HepG2 (cell line): ENCODE data around the gene ANKRD42. TPM values are rescaled to one million over a fixed set of nuclear protein-coding genes. Genes with fewer than 3 reads are reported as not detected.

Experiments
- CSRNP2 ChIP-seq: sonication (generic); formaldehyde crosslinking; conservative IDR thresholded peaks from 2 replicates; pipeline ENCODE4 v1.8.0; 2022; ENCODE audit warnings: low read depth, missing genetic modification reagents
- ELF3 ChIP-seq: IDR thresholded peaks from 2 replicates; pipeline ENCODE4 v1.6.1; 2016; ENCODE audit warnings: missing genetic modification reagents, missing compliant biosample characterization
- FOXK1 ChIP-seq: sonication (generic); formaldehyde crosslinking; IDR thresholded peaks from 2 replicates; pipeline ENCODE4 v1.4.0; 2020; ENCODE audit warnings: low read depth, missing genetic modification reagents, borderline replicate concordance
- KDM4B ChIP-seq: sonication (generic); formaldehyde crosslinking; IDR thresholded peaks from 2 replicates; pipeline ENCODE4 v1.4.0; 2020; ENCODE audit warnings: missing genetic modification reagents
- MTA1 ChIP-seq: sonication (generic); formaldehyde crosslinking; IDR thresholded peaks from 2 replicates; pipeline ENCODE4 v1.4.0; 2020; ENCODE audit warnings: missing genetic modification reagents, mild to moderate bottlenecking, borderline replicate concordance
- MTF1 ChIP-seq: sonication (generic); formaldehyde crosslinking; IDR thresholded peaks from 2 replicates; pipeline ENCODE4 v1.5.0; 2020; ENCODE audit warnings: missing genetic modification reagents
- NFYC ChIP-seq: IDR thresholded peaks from 2 replicates; pipeline ENCODE4 v1.6.1; 2016; ENCODE audit warnings: missing genetic modification reagents, missing compliant biosample characterization
- PAXIP1 ChIP-seq: sonication (generic); formaldehyde crosslinking; conservative IDR thresholded peaks from 2 replicates; pipeline ENCODE4 v1.4.0; 2020; ENCODE audit warnings: mild to moderate bottlenecking, missing genetic modification reagents, moderate library complexity
- PHF21A ChIP-seq: sonication (generic); formaldehyde crosslinking; IDR thresholded peaks from 2 replicates; pipeline ENCODE4 v1.5.0; 2020; ENCODE audit warnings: mild to moderate bottlenecking, missing genetic modification reagents
- SNAI1 ChIP-seq: sonication (generic); formaldehyde crosslinking; IDR thresholded peaks from 2 replicates; pipeline ENCODE4 v1.5.0; 2020; ENCODE audit warnings: mild to moderate bottlenecking, missing genetic modification reagents, borderline replicate concordance
- SOX13 ChIP-seq, 3 experiments: fragments of 450-650 bp in 1 of 3; sonication (generic) in 1 of 3; formaldehyde crosslinking in 1 of 3; IDR thresholded peaks in 2 of 3; conservative IDR thresholded peaks in 1 of 3; 2 replicates each; pipeline versions ENCODE4 v1.5.0 to v1.6.1; 2016 to 2020; ENCODE audit warnings: antibody characterized with exemption in 1 of 3, mild to moderate bottlenecking in 1 of 3, missing compliant biosample characterization in 1 of 3, missing genetic modification reagents in 1 of 3, moderate library complexity in 1 of 3
- SOX6 ChIP-seq, 2 experiments: fragments of 450-650 bp in 1 of 2; sonication (generic) in 1 of 2; formaldehyde crosslinking in 1 of 2; IDR thresholded peaks; 2 replicates each; pipeline versions ENCODE4 v1.4.0 to v1.6.1; 2017 to 2020; ENCODE audit warnings: antibody characterized with exemption in 1 of 2, mild to moderate bottlenecking in 1 of 2, missing genetic modification reagents in 1 of 2
- TEAD3 ChIP-seq: optimal IDR thresholded peaks from 2 replicates; pipeline ENCODE3; 2016; ENCODE audit warnings: borderline replicate concordance
- THAP11 ChIP-seq: IDR thresholded peaks from 2 replicates; pipeline ENCODE4 v1.6.1; 2016; ENCODE audit warnings: missing biosample characterization, missing genetic modification reagents
- TRIM24 ChIP-seq: sonication (generic); formaldehyde crosslinking; IDR thresholded peaks from 2 replicates; pipeline ENCODE4 v1.8.0; 2022; ENCODE audit warnings: mild to moderate bottlenecking, missing genetic modification reagents
- ZC3H13 ChIP-seq: sonication (generic); formaldehyde crosslinking; IDR thresholded peaks from 2 replicates; pipeline ENCODE4 v1.8.1; 2023; ENCODE audit warnings: mild to moderate bottlenecking, missing genetic modification reagents, moderate library complexity
- ZFP90 ChIP-seq: sonication (generic); formaldehyde crosslinking; IDR thresholded peaks from 2 replicates; pipeline ENCODE4 v1.8.0; 2022; ENCODE audit warnings: missing genetic modification reagents, mild to moderate bottlenecking, inconsistent platforms, borderline replicate concordance
- ZNF367 ChIP-seq: sonication (generic); formaldehyde crosslinking; IDR thresholded peaks from 2 replicates; pipeline ENCODE4 v1.4.0; 2020; ENCODE audit warnings: missing genetic modification reagents, borderline replicate concordance
- ZSCAN22 ChIP-seq: sonication (generic); formaldehyde crosslinking; IDR thresholded peaks from 2 replicates; pipeline ENCODE4 v1.4.0; 2020; ENCODE audit warnings: mild to moderate bottlenecking, missing genetic modification reagents
- polyA plus RNA-seq, 8 experiments: library from polyadenylated mRNA; depleted of rRNA in 3 of 8; stranded (reverse) in 7 of 8; unstranded in 1 of 8; fragments of >200 nt; fragmentation: Illumina TruSeq in 4 of 8; extraction: Trizol in 4 of 8; gene quantifications; 2 replicates each; pipeline versions ENCODE4 v1.2.1 to v1.2.3, GENCODE V29; 2011 to 2016; ENCODE audit warnings: low read depth in 4 of 8, missing spikeins in 1 of 8, mixed read lengths in 1 of 8; ENCODE audit not compliant: insufficient read depth in 1 of 8
- total RNA-seq, 5 experiments: library from RNA; depleted of rRNA; stranded (reverse); fragments of >200 nt; fragmentation: Illumina TruSeq; extraction: Trizol; gene quantifications; 2 replicates each; pipeline ENCODE4 v1.2.3, GENCODE V29; 2016; ENCODE audit warnings: low read depth in 1 of 5
- TF ChIP-seq, protein P1 (sequence below): sonication (generic); formaldehyde crosslinking; IDR thresholded peaks from 2 replicates; pipeline ENCODE4 v1.8.0; 2022; ENCODE audit warnings: low read depth, missing genetic modification reagents

ANKRD42 gene
- total and polyA plus RNA-seq, 2 of the 13 experiments (the other 11 are each of a cell fraction or from before 2014, with no cell fraction given), result 2.2 to 3.7 TPM

DNA sequence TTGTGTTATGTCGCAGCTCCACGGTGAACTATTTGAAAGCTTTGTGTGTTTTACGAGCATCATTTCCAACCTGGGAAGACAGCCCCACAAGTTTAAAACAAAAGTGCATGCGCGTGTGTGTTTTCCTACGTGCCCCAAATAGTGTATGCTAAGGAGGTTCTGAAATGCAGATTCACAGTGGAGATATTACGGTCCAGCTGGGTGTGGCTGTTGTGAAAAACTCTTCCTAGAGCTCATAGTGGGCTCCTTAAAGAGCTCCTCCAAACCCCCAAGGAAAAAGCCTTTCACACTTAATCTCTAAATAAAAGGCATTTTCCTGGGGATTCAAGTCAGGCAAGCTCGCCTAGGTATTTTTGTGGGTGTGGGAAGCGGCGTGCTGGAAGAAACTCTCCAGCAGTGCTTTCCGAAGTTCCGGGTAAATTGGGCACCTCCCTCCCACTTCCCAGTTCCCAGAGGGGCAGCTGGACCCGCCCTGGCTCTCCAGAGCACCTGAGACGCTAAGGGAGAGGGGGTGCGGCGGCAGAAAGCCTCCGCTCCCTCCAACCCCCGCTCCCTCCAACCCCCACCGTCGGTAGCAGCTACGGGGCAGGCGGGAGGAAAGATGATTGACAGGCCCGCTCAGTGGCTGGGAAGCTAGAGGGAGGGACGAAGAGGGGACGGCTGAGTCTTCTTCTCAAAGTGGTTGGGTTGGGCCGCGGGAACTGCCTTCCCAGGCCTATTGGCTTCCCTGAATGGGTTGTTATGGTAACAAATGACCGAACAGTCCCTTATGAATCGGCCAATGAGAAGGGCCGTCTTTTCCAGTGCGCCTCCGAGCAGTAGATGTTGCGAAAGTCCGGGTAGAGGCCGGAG is 37.1 kb upstream of the ANKRD42 start (continued):
- TF ChIP-seq, protein P1, sequence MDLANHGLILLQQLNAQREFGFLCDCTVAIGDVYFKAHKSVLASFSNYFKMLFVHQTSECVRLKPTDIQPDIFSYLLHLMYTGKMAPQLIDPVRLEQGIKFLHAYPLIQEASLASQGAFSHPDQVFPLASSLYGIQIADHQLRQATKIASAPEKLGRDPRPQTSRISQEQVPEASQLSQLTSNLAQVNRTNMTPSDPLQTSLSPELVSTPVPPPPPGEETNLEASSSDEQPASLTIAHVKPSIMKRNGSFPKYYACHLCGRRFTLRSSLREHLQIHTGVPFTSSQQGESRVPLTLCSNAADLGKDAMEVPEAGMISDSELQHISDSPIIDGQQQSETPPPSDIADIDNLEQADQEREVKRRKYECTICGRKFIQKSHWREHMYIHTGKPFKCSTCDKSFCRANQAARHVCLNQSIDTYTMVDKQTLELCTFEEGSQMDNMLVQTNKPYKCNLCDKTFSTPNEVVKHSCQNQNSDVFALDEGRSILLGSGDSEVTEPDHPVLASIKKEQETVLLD (CRISPR knock-in tag), result peak; percentile 43; the same call in 1 of the 2 replicates
- peak; percentile 62; the same call in 1 of the 2 replicates for TF ChIP-seq KDM4B (CRISPR knock-in tag)
- TF ChIP-seq MTF1 (CRISPR knock-in tag), result no peak
- 0 out of 2 replicates have a peak, but pooled peaks have one; percentile 11 for TF ChIP-seq ZFP90 (CRISPR knock-in tag)
- TF ChIP-seq SOX13 (IDR thresholded peaks at IDR 0.05), result no peak
- no peak for TF ChIP-seq SOX13 (CRISPR knock-in tag; conservative IDR thresholded peaks at IDR 0.05 in 1 of 2, IDR thresholded peaks at IDR 0.05 in 1 of 2)
- no peak for TF ChIP-seq ZSCAN22 (CRISPR knock-in tag)
- TF ChIP-seq NFYC (CRISPR knock-in tag), result peak; percentile 88
- TF ChIP-seq PHF21A (CRISPR knock-in tag), result peak; percentile 86
- TF ChIP-seq ZC3H13 (CRISPR knock-in tag), result no peak
- no peak for TF ChIP-seq TEAD3 (CRISPR knock-in tag)
- peak; percentile 11; the same call in 1 of the 2 replicates for TF ChIP-seq SNAI1 (CRISPR knock-in tag)
- TF ChIP-seq TRIM24 (CRISPR knock-in tag), result no peak
- peak; percentile 48; the same call in 1 of the 2 replicates for TF ChIP-seq FOXK1 (CRISPR knock-in tag)
- no peak for TF ChIP-seq SOX6 (IDR thresholded peaks at IDR 0.05)
- peak; percentile 37; the same call in 1 of the 2 replicates for TF ChIP-seq SOX6 (CRISPR knock-in tag; IDR thresholded peaks at IDR 0.05)
- TF ChIP-seq THAP11 (CRISPR knock-in tag), result peak; percentile 86
- TF ChIP-seq MTA1 (CRISPR knock-in tag), result 0 out of 2 replicates have a peak, but pooled peaks have one; percentile 51
- peak; percentile 37; the same call in 1 of the 2 replicates for TF ChIP-seq PAXIP1 (CRISPR knock-in tag)
- no peak for TF ChIP-seq ZNF367
- TF ChIP-seq ELF3 (CRISPR knock-in tag), result peak; percentile 71
- no peak for TF ChIP-seq CSRNP2 (CRISPR knock-in tag)
